Measurements from ENCODE around the gene SDK1. TPM values are rescaled to one million over a fixed set of nuclear protein-coding genes. Genes with fewer than 3 reads are reported as not detected.
A peak's percentile ranks its signal among the peaks of the same experiment; 100 is the strongest.

Gene SDK1
- total RNA-seq, 1 donor from 2014 or later = 37.6 TPM

DNA sequence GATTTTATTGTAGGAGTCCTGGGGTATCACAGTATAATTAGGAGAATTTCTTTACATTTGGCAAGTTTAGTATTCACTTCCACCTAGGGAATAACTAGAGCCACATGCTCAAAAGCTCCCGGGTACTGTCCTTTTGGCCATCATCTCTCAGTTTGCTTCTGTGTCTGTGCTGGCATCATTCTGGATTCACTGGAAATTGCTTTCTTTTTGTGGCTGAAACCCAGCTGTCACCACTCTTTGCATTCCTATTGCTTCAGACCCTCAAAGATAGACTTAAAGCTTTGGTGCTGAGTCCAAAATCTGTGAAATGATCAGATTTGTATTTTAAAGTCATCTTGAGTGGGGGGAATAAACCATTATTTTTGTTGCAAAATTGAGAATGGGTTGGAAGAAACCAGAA is 8.9 kb downstream of the SDK1 start:
- TF ChIP-seq CTCF (IDR thresholded peaks at IDR 0.05; ENCODE audit: unreplicated experiment) = no peak
- Mint-ChIP-seq H3K27ac (no peak overlapping the region), H3K4me3 (ENCODE audit: low read depth) (no peak overlapping the region), H3K36me3 (ENCODE audit: insufficient read depth) (no peaks in the 10 kb centered on the region), H3K9me3 (ENCODE audit: low read depth) (no peaks in the 10 kb centered on the region), H3K4me1 (ENCODE audit: low read depth) (peaks cover 14% of the 10 kb centered on the region), H3K27me3 (no peaks in the 10 kb centered on the region)
- DNase-seq (ENCODE audit: low spot score, unreplicated experiment) = no peak

- no peak for DNase-seq (ENCODE audit: low spot score, unreplicated experiment)
- H3K9me3 Mint-ChIP-seq (ENCODE audit: low read depth) = no peaks in the 10 kb centered on the region
- TF ChIP-seq CTCF (IDR thresholded peaks at IDR 0.05; ENCODE audit: unreplicated experiment) = no peak
- no peaks in the 10 kb centered on the region for H3K36me3 Mint-ChIP-seq (ENCODE audit: insufficient read depth)
- H3K4me1 Mint-ChIP-seq (ENCODE audit: low read depth) = peaks cover 14% of the 10 kb centered on the region
- no peaks in the 10 kb centered on the region for H3K27me3 Mint-ChIP-seq
- no peak overlapping the region for H3K27ac Mint-ChIP-seq
- no peak overlapping the region for H3K4me3 Mint-ChIP-seq (ENCODE audit: low read depth)
Measured at GRCh38 chr7:3310884-3311283, 9.8 kb downstream of the SDK1 start.

DNA sequence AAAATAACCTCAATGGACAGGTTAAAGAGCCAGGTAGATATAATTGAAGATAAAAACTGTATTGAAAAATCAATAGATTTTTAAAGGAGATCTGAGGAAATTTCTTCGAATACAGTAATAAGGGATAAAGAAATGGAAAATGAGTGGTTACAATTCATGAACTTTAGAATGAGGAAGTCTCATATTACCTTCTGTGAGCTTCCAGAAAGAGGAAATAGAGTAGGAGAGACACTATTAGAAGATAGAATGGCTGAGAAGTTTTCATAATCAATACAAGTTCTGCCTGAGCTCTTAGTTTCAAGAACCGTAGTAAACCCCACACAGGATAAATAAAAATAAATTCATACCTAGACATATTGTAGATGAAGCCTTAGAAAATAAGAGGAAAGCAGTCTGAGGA is 11.5 kb downstream of the SDK1 start:
- TF ChIP-seq CTCF (IDR thresholded peaks at IDR 0.05; ENCODE audit: unreplicated experiment) = no peak
- no peak for DNase-seq (ENCODE audit: low spot score, unreplicated experiment)
- Mint-ChIP-seq H3K9me3 (ENCODE audit: low read depth) (no peaks in the 10 kb centered on the region), H3K27ac (no peak overlapping the region), H3K36me3 (ENCODE audit: insufficient read depth) (no peaks in the 10 kb centered on the region), H3K27me3 (no peaks in the 10 kb centered on the region), H3K4me1 (ENCODE audit: low read depth) (peaks cover 8% of the 10 kb centered on the region), H3K4me3 (ENCODE audit: low read depth) (no peak overlapping the region)

DNA sequence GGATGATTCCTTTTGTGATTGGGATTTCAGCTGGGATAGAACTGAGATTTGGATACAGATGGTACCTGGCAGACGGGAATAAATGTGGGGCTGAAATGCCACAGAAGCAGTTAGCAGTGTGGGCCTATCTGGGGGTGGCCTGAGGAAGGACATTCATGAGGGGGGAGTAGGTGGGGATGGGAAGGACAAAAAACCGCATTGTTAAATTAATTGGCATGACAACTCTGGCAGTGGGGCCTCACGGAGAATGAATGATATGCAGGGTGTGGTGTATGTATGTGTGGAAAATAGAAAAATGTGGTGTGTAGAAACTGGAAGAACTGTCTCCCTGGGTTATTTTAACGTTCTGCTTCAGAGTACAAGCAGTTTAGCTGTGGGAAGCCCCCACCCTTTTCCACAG is 17.8 kb downstream of the SDK1 start:
- no peak for DNase-seq (ENCODE audit: low spot score, unreplicated experiment)
- Mint-ChIP-seq H3K36me3 (ENCODE audit: insufficient read depth) (peaks cover 10% of the 10 kb centered on the region), H3K4me3 (ENCODE audit: low read depth) (no peak overlapping the region), H3K4me1 (ENCODE audit: low read depth) (peaks cover 15% of the 10 kb centered on the region), H3K9me3 (ENCODE audit: low read depth) (peaks cover 4% of the 10 kb centered on the region), H3K27me3 (no peaks in the 10 kb centered on the region), H3K27ac (no peak overlapping the region)
- no peak for TF ChIP-seq CTCF (IDR thresholded peaks at IDR 0.05; ENCODE audit: unreplicated experiment)

DNA sequence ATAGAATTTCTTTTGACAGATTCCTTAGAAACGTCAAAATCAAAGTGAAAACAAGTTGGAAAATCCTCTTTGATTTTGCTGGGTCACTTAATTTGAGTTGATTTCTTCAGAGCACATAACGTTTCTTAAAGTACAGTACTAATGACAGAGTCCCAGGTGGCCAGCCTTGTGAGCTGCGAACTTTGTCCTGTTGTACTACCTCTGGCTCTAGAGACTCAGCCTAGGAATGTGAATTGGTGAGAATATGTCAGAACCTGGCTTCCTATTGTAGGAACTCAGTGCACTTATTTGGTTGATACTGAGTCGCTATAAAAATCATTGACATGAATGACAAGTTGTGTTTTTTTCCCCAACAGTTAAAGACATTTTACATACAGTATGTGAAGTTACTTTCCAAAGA is 20.2 kb downstream of the SDK1 start:
- Mint-ChIP-seq H3K4me3 (ENCODE audit: low read depth) (no peak overlapping the region), H3K36me3 (ENCODE audit: insufficient read depth) (peaks cover 10% of the 10 kb centered on the region), H3K4me1 (ENCODE audit: low read depth) (peaks cover 15% of the 10 kb centered on the region), H3K9me3 (ENCODE audit: low read depth) (peaks cover 4% of the 10 kb centered on the region), H3K27me3 (no peaks in the 10 kb centered on the region), H3K27ac (peak overlapping the region; percentile 21)
- TF ChIP-seq CTCF (IDR thresholded peaks at IDR 0.05; ENCODE audit: unreplicated experiment) = no peak
- DNase-seq (ENCODE audit: low spot score, unreplicated experiment) = no peak
